AG09309 (cell line): ENCODE measurements around the gene CCBE1.

Experiments used
- DNase-seq: peaks from one replicate; pipeline ENCODE4 v3.0.0-alpha.2; 2010; ENCODE audit warnings: low read depth
- H3K4me3 ChIP-seq: 2 replicates; pipeline ENCODE4 v1.5.1; 2011; ENCODE audit warnings: mild to moderate bottlenecking, low read depth, low read length, moderate library complexity; ENCODE audit not compliant: control insufficient read depth
- CTCF ChIP-seq: IDR thresholded peaks from 2 replicates; pipeline ENCODE4 v1.5.1; 2011; ENCODE audit warnings: mild to moderate bottlenecking, low read depth, low read length, inconsistent platforms; ENCODE audit not compliant: insufficient read depth, control insufficient read depth; ENCODE audit errors: missing control alignments

The CCBE1 gene

GRCh38 chr18:59562751-59563150, 134.5 kb downstream of the CCBE1 start:
- no peak overlapping the region for H3K4me3 ChIP-seq
- TF ChIP-seq CTCF, result no peak
- no peak for DNase-seq

GRCh38 chr18:59561612-59562011, 135.6 kb downstream of the CCBE1 start:
- TF ChIP-seq CTCF, result no peak
- no peak overlapping the region for H3K4me3 ChIP-seq
- no peak for DNase-seq

- TF ChIP-seq CTCF, result no peak
- DNase-seq, result no peak
- no peak overlapping the region for H3K4me3 ChIP-seq
These were observed 136.7 kb downstream of the CCBE1 start for GRCh38 chr18:59560556-59560955.

- TF ChIP-seq CTCF, result no peak
- no peak for DNase-seq
- no peak overlapping the region for H3K4me3 ChIP-seq
These were observed 137.7 kb downstream of the CCBE1 start for GRCh38 chr18:59559528-59559927.

GRCh38 chr18:59555995-59556659, 141.1 kb downstream of the CCBE1 start:
- no peak for TF ChIP-seq CTCF
- no peak overlapping the region for H3K4me3 ChIP-seq
- no peak for DNase-seq

GRCh38 chr18:59554796-59555335, 142.4 kb downstream of the CCBE1 start:
- DNase-seq, result no peak
- no peak for TF ChIP-seq CTCF

More at GRCh38 chr18:59554796-59555335, 142.4 kb downstream of the CCBE1 start:
- H3K4me3 ChIP-seq, result no peak overlapping the region
